ENCODE results near the gene KCTD7. TPM values are rescaled to one million over a fixed set of nuclear protein-coding genes. Genes with fewer than 3 reads are reported as not detected.

Gene KCTD7
- total RNA-seq: 12.4 and 14.0 TPM in 2 replicates

DNA sequence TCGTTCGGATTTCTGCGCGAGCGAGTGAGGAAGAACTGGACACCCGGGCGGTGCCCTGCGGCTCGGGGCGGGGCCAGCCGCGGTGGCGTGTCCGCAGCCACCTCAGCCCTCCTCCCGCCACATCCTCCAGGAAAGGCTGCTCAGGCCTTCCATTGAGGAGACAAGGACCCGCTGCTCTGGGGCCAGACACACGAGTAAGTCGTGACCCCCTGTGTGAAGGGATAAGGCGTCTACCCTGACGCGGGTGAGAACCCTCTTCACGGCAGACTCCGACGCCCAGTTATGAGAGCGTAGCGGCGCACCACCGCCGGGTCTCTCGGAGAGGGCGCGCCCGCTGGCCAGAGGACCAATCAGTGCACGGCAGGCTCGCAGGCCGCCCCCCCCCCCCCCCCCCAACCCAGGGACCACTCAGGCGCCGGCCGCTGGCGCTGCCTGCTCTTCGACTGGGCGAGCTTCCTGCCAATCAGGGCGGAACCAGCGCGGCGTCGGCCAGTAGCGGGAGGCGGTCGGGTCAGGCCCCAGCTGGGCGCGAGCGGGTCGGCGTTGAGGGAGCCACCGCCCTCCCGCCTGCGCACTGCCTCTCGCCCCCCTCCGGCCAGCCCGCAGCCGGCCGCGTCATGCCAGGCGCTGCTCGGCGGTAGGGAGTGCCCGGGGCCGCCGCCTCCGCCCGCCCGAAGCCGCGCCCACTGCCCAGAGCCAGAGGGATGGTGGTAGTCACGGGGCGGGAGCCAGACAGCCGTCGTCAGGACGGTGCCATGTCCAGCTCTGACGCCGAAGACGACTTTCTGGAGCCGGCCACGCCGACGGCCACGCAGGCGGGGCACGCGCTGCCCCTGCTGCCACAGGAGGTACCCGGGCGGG lies at the start of gene KCTD7:
Gene KCTD7 (plus strand): TSS at position 521 of the 861 bp plus-strand sequence. CDS start 184 bp downstream, at position 705.

Other genes starting within 250 kb of the KCTD7 start
- 84.4 and 89.1 TPM in 2 replicates for gene RABGEF1, start 111.9 kb downstream of the KCTD7 start, total RNA-seq